Upper lobe of right lung (tissue), 1 donor: Measurements from ENCODE around the gene ANKRD24. TPM values are rescaled to one million over a fixed set of nuclear protein-coding genes. Genes with fewer than 3 reads are reported as not detected.
"Not testable (repeated sequence)": the region's sequence is repeated elsewhere in the genome, so short reads cannot be mapped to it uniquely, and the experiment has no call there.

Experiments used
- ATAC-seq: fragments of 200-7000 bp; cut with Tn5 transposase; one replicate; pipeline ENCODE4 v1.9.1; 2020; ENCODE audit warnings: mild to moderate bottlenecking, moderate library complexity
- DNase-seq: peaks from one replicate; pipeline ENCODE4 v3.0.0-alpha.2; 2020
- H3K27ac ChIP-seq: fragments of 200-600 bp; one replicate; pipeline ENCODE4 v1.8.0; 2022
- H3K27me3 ChIP-seq: fragments of 200-600 bp; one replicate; pipeline ENCODE4 v1.8.0; 2022; ENCODE audit warnings: mild to moderate bottlenecking
- H3K36me3 ChIP-seq: fragments of 200-600 bp; one replicate; pipeline ENCODE4 v1.8.0; 2022
- H3K4me1 ChIP-seq: fragments of 200-600 bp; one replicate; pipeline ENCODE4 v1.8.0; 2022
- H3K4me3 ChIP-seq: fragments of 200-600 bp; one replicate; pipeline ENCODE4 v1.8.0; 2022; ENCODE audit warnings: mild to moderate bottlenecking
- H3K9me3 ChIP-seq: fragments of 200-600 bp; one replicate; pipeline ENCODE4 v1.8.0; 2022
- CTCF ChIP-seq: fragments of 200-600 bp; IDR thresholded peaks from one replicate; pipeline ENCODE4 v1.8.0; 2022; ENCODE audit warnings: antibody characterized with exemption
- intact Hi-C: fragments of 100-400 bp; cut with DNase I; formaldehyde crosslinking; loops from one replicate; pipeline ENCODE4 v1.11.0; 2022
- total RNA-seq: library from RNA; stranded (reverse); fragmentation: NEBNext Ultra II Directional; extraction: Animal tissue kit (Norgen Biotek cat#: 25700); gene quantifications from one replicate; pipeline ENCODE4 v1.2.1, GENCODE V29; 2021
- donor health status: DM: no; HTN: yes; CAD: no; lungs with severe emphysema.

ANKRD24 gene
- total RNA-seq, 1 donor from 2014 or later: 2.3 TPM

DNA sequence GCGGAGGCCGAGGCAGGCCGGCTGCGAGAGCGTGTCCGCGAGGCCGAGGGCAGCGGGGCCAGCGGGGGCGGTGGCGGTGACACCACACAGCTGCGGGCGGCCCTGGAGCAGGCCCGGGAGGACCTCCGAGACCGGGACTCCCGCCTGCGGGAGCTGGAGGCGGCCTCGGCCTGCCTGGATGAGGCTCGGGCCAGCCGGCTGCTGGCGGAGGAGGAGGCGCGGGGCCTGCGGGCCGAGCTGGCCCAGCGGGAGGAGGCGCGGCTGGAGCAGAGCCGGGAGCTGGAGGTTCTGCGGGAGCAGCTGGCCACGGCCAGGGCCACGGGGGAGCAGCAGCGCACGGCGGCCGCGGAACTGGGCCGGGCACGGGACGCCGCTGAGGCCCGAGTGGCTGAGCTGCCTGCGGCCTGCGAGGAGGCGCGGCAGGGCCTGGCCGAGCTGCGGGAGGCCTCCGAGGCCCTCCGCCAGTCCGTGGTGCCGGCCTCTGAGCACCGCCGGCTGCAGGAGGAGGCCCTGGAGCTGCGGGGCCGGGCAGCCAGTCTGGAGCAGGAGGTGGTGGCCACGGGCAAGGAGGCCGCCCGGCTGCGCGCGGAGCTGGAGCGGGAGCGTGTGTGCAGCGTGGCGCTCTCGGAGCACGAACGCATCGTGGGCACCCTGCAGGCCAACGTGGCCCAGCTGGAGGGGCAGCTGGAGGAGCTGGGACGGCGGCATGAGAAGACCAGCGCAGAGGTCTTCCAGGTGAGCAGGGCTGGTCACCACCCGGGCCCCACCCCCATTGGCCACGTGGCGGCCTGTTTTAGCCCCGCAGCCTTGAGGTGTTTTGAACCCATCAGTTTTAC, 35.2 kb downstream of the ANKRD24 start:
- intact Hi-C loops: no loop called here
- Histone ChIP-seq H3K36me3 (no peaks in the 10 kb centered on the region), H3K27me3 (no peaks in the 10 kb centered on the region), H3K27ac (no peak overlapping the region), H3K9me3 (no peaks in the 10 kb centered on the region), H3K4me1 (no peaks in the 10 kb centered on the region), H3K4me3 (no peak overlapping the region)
- ATAC-seq (peak; percentile 28), DNase-seq (no peak)
- TF ChIP-seq CTCF: no peak

- ATAC-seq, H3K27ac ChIP-seq, H3K36me3 ChIP-seq, H3K27me3 ChIP-seq, DNase-seq, intact Hi-C loops, H3K4me1 ChIP-seq, H3K4me3 ChIP-seq, H3K9me3 ChIP-seq: not testable (repeated sequence)
These were observed 36.0 kb downstream of the ANKRD24 start for GRCh38 chr19:4218523-4218922.

DNA sequence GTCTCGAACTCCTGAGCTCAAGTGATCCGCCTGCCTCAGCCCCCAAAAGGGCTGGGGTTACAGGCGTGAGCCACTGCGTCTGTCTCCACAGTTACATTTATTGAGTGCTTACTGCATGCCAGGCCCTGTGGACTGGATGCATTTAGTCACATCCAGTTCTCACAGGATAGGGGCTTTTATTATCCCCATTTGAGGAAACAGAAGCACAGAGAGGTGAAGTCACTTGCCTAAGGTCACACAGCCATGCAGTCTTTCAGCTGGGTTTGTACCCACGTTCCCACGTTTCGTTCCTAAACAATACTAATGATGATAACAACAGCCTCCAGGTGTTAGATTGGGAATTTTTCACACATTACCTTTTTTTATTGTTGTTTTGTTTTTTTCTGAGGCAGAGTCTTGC, 37.7 kb downstream of the ANKRD24 start:
- Histone ChIP-seq H3K4me1 (no peaks in the 10 kb centered on the region), H3K27me3 (no peaks in the 10 kb centered on the region), H3K4me3 (no peak overlapping the region), H3K9me3 (no peaks in the 10 kb centered on the region), H3K27ac (no peak overlapping the region), H3K36me3 (no peaks in the 10 kb centered on the region)
- no peak for TF ChIP-seq CTCF
- ATAC-seq (no peak), DNase-seq (no peak)
- intact Hi-C loops: no loop called here

DNA sequence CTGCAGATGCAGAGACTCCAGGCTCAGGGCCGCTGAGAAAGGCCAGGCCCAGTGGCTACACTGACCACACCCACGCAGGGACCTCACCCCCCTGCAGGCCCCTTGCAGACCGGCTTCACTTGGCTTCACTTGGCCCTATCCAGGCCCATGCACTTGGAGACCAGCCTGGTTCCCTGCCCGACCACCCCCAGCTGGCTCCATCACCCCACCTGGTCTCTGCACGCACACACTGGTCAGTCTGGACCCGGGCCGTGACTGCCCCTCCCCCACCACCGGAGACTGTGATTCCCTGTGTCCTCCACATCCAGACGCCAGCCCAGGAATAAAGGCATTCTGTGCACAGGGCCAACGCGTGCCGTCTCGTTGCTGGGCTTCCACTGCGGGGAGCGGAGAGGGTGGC, 42.0 kb downstream of the ANKRD24 start:
- Histone ChIP-seq H3K4me3 (no peak overlapping the region), H3K4me1 (peaks cover 5% of the 10 kb centered on the region), H3K9me3 (no peaks in the 10 kb centered on the region), H3K27ac (no peak overlapping the region), H3K36me3 (no peaks in the 10 kb centered on the region), H3K27me3 (peaks cover 14% of the 10 kb centered on the region)
- no peak for TF ChIP-seq CTCF
- intact Hi-C loops: no loop called here
- ATAC-seq (peak; percentile 12), DNase-seq (no peak)

- Histone ChIP-seq H3K4me1 (peaks cover 5% of the 10 kb centered on the region), H3K27me3 (peaks cover 27% of the 10 kb centered on the region), H3K9me3 (no peaks in the 10 kb centered on the region), H3K27ac (no peak overlapping the region), H3K36me3 (no peaks in the 10 kb centered on the region), H3K4me3 (no peak overlapping the region)
- no peak for DNase-seq
- ATAC-seq: no peak
- intact Hi-C loops: no loop called here
- no peak for TF ChIP-seq CTCF
These were observed 43.4 kb downstream of the ANKRD24 start for GRCh38 chr19:4225885-4226284.

- Histone ChIP-seq H3K4me1 (peaks cover 5% of the 10 kb centered on the region), H3K4me3 (no peak overlapping the region), H3K36me3 (no peaks in the 10 kb centered on the region), H3K27me3 (peaks cover 34% of the 10 kb centered on the region), H3K27ac (no peak overlapping the region), H3K9me3 (no peaks in the 10 kb centered on the region)
- intact Hi-C loops: no loop called here
- DNase-seq: no peak
- ATAC-seq: no peak
- TF ChIP-seq CTCF: no peak
These were observed 45.3 kb downstream of the ANKRD24 start for GRCh38 chr19:4227771-4228170.
